ENCODE data around the gene GNAZ.

GNAZ gene

GRCh38 chr22:23109079-23109347 is 38.7 kb downstream of the GNAZ start:
- DNase-seq = no peak

DNA sequence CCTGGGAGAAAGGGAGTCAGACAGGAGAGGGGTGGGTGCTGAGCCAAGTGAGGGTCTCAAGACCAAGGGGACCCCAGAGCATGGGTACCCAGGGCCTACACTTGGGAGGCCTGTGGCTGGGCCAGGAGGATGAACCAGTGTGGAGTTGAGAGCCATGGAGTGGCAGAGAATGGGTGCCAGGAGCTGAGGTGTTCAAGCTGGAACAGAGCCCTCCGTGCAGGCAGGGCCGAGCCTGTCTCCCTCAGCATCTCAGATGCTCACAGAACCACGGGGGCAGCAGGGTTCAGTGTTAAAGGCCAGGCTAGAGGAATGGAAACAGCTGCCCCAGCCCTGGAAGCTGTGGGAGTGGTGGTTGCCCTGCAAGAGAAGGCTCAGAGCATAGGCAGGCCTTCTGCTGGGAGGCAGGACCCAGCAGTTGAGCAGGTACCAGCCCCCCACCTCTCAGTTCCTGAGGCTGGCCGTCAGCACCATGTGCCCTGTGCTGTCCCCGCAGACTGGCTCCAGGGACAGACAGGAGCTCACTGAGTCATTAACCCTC is 39.2 kb downstream of the GNAZ start:
- DNase-seq = no peak

- no peak for DNase-seq
Measured at GRCh38 chr22:23110190-23110921, 40.0 kb downstream of the GNAZ start.

DNA sequence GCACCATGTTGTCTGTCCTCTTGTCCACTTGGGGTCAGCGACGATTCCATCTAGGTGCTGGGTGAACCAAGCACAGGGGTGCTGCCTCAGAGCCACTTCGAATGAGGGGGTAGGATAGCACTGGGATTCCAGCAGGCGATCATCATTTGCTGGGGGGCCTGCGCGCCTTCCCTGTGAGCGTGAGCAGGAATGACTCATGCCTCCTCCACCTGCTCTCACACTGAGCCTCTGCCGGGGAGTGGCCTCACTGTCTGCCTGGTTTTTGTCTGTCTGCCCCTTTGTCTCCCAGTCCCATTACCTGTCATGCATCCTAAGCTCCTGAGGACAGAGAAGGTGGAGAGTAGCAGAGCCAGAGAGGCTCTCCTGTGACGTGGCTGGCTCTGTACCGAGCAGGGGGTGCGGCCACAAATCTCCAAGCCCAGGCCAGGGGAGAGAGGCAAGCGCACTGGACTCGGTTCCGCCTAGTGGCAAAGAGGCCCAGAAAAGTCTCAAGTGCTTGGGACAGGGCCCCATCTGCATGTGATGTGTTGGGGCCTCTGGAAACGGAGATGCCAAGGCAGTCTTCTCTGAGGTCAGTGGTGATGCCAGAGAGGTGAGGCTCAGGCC is 40.7 kb downstream of the GNAZ start:
- no peak for DNase-seq

GRCh38 chr22:23112472-23113012 is 42.2 kb downstream of the GNAZ start:
- no peak for DNase-seq

DNA sequence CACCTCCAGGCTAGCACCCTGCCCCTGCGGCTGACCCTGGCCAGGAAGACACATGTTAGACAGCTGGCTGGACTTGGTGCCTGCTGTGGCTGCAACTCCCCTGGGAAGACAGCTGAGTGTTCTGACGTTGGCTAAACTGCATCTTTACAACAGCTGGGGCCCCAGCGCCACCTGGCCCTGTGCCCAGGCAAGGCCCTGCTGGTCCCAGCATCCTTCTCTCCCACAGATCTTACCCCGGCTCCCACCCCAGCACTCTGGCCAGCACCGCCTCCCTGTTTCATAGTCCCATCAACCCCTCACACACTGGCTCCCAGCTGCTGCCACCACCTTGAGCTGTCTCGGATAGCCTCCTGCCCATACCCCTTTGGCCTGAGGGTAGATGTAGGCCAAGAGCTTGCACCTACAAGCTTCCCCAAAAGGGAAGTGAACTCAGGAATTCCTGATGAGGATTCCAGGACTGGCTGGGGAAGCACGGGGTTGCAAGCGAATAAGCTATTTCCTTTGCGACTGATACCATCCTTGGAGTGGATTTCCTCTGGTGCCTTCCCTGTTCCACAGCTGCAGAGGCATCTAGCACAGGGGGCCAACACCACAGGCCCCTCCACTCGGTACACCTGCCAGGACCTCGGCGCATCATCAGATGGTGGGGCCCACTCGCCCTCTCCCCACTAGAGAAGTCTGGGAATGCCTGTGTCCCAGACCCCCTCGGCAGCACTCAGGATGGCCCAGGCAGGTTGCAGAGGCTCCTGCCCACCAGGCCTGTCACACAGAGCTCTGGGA is 42.9 kb downstream of the GNAZ start:
- peak; percentile 41 for DNase-seq

GRCh38 chr22:23113847-23114720 is 43.8 kb downstream of the GNAZ start:
- no peak for DNase-seq

DNA sequence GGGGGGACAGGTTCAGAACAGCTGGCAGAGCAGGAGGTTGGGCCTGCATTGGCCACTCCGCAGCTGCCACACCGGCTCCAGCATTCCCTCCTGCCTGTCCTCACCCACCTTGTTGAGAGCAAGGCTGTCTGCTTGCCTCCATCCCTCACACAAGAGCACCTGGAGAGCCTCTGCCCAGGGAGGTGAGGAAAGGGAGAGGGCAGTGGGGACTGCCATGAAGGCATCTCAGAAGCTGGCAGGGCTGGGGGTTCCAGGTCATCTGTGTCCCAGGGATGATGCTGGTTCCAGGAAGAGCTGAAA is 44.4 kb downstream of the GNAZ start:
- no peak for DNase-seq

- DNase-seq = no peak
Measured at GRCh38 chr22:23115369-23115768, 45.0 kb downstream of the GNAZ start.

- DNase-seq = no peak
Measured at GRCh38 chr22:23115825-23116494, 45.6 kb downstream of the GNAZ start.

- no peak for DNase-seq
Measured at GRCh38 chr22:23116506-23117263, 46.4 kb downstream of the GNAZ start.

- no peak for DNase-seq
Measured at GRCh38 chr22:23117275-23117674, 47.0 kb downstream of the GNAZ start.

DNA sequence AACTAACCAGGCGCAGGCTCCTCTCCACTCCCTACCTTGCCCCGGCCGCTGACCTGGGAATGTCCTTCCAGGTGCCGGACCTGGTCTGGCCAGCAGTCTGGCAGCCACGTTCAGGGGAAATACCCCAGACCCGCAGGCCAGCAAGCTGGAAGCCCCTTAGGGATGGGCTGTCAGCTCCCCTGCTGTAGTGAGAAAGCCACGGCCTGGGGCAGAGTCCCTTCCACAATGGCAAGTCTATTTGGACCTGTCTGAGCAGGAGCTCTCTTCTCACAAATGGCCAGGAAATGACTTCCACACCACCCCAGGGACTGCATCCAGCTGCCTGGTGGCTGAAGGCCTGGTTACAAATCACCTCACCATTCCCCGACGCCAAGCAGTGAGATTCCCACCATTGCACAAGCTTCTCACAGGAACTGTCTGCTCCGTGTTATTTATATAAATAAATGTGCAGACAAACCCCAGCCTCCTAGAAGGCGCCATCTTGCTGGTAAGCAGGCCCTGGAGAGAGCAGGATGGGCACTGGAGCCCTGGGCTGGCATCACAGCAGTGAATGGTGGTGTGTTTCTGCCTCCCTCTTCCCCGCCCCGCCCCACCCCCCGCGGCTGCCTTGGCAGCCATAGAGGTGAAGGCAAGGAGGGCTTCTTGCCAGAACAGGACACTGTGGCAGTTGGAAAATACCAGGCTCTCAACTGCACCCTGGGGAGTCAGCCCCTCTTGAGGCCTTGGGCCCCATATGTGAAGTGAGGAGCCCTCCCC is 47.8 kb downstream of the GNAZ start:
- no peak for DNase-seq

- DNase-seq = no peak
Measured at GRCh38 chr22:23118647-23119493, 48.6 kb downstream of the GNAZ start.

DNA sequence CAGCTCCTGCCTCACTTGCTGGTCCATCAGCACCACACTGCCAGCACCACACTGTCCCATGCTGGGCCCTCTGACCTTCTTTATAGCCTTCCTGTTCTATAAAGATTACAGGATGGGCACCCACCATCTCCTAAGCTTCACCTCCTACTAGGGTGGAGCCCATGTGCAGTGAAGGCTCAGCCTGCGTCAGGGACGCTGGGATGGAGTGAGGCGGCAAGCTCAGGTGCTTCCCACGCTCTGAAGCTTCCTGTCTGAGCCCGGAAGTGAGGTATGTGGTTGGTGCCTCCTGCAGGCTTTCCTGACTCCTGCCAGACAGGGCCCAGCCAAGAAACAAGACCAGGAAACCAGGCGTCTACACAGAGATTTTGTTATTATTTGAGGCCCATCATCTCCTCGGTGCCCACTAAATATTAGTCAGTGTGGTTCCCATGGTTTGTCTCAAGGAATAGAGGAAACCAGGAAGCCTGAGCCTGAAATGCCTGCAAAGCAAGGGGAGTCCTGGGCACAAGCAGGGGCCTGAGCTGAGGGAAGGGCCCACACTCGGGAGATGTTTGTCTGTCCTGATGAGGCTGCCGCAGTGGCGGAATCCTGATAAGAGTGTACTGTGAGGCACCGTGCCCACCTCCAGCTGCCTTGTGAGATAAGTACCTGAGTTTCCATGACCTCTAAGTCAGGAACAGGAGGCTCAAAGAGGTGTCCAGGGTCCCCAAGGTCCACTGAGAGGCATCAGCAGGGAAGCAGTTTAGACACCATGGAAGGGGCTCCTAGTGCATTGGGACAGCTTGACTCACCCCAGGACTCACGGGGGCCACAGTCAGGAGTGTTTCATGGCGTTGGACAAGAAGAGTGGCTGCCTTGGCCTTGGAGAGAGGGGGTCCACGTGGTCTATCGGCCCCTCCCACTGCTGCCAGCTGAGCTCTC is 49.4 kb downstream of the GNAZ start:
- no peak for DNase-seq

DNA sequence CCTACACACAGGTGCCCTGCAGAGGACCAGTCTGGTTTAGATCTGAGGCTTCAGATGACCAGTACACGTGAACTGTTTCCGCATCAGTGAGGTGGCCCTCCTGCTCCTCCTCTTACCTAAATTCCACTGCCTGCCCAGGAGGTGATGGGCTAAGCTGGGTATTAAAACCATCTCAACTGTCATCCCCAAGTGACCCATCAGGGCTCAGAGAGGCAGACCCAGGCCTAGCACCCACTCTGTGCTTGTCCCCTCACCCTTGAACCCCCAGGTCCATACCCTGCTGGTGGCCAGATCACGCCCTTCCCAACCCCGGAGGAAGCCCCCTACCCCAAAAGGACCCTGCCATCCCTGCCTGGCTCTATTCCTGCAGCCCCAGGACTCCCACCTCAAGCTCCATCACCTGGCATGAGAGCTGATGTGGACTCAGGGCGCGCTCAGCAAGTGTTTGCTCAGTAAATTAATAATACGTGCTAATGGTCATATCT is 50.1 kb downstream of the GNAZ start:
- DNase-seq = no peak

DNA sequence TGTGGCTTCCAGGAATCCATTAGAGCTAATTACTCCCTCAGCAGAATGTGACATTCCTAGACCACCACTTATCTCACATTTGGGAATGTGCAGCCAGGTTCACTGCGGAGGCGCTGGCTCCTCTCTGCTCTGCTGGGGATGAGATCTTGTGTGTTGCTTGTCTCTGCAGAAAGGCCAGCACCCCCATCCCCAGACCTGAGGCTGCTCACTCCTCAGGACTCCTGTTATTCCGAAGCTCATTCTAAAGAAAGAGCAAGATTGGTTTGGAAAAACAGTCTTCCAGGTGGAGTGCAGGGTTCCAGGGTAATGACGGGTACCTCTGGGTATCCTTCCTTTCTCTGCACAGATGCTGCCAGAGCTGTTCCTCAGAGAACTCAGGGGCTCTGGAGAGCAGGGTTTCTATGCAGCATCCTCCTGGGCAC is 50.7 kb downstream of the GNAZ start:
- DNase-seq = no peak

DNA sequence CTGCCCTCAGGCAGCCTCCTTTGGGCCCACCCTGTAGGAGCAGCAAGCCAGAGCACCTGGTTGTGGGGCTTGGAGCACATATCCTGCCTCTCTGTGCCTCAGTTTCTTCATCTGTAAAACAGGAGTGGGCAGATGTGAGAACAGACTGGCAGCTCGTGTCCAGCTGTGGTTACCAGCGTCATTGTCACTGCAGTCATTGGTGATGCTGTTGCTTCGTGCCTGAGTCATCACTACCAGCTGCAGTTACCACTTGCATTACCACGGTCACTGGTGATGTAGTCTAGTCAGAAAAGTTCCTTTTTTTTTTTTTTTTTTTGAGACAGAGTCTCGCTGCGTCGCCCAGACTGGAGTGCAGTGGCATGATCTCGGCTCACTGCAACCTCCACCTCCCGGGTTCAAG is 51.1 kb downstream of the GNAZ start:
- no peak for DNase-seq
